HEK293 (cell line): ENCODE results near the gene IQCH.

Source experiments
- ATF2 ChIP-seq: fragments of 450-650 bp; formaldehyde crosslinking; IDR thresholded peaks from 2 replicates; pipeline ENCODE4 v1.5.1; 2016; ENCODE audit warnings: missing biosample characterization, missing genetic modification characterization, low read depth
- HOXC10 ChIP-seq: sonication (generic); formaldehyde crosslinking; IDR thresholded peaks from 2 replicates; pipeline ENCODE4 v1.8.1; 2023; ENCODE audit warnings: mild to moderate bottlenecking, missing genetic modification reagents
- REST ChIP-seq: fragments of 450-650 bp; formaldehyde crosslinking; IDR thresholded peaks from 2 replicates; pipeline ENCODE4 v1.5.1; 2016; ENCODE audit warnings: missing biosample characterization, missing genetic modification characterization
- ZNF416 ChIP-seq: fragments of 450-650 bp; formaldehyde crosslinking; IDR thresholded peaks from 2 replicates; pipeline ENCODE4 v1.5.1; 2016; ENCODE audit warnings: missing biosample characterization, missing genetic modification characterization
- ZNF544 ChIP-seq: fragments of 450-650 bp; formaldehyde crosslinking; IDR thresholded peaks from 2 replicates; pipeline ENCODE4 v1.5.0; 2017; ENCODE audit warnings: missing biosample characterization, missing genetic modification characterization
- TF ChIP-seq, protein P1 (sequence below): fragments of 450-650 bp; formaldehyde crosslinking; IDR thresholded peaks from 2 replicates; pipeline ENCODE4 v1.5.1; 2016; ENCODE audit warnings: missing biosample characterization, missing genetic modification characterization

- TF ChIP-seq ZNF416 (tag by site-specific recombination): no peak
- TF ChIP-seq ATF2 (tag by site-specific recombination): no peak
- TF ChIP-seq, protein P1, sequence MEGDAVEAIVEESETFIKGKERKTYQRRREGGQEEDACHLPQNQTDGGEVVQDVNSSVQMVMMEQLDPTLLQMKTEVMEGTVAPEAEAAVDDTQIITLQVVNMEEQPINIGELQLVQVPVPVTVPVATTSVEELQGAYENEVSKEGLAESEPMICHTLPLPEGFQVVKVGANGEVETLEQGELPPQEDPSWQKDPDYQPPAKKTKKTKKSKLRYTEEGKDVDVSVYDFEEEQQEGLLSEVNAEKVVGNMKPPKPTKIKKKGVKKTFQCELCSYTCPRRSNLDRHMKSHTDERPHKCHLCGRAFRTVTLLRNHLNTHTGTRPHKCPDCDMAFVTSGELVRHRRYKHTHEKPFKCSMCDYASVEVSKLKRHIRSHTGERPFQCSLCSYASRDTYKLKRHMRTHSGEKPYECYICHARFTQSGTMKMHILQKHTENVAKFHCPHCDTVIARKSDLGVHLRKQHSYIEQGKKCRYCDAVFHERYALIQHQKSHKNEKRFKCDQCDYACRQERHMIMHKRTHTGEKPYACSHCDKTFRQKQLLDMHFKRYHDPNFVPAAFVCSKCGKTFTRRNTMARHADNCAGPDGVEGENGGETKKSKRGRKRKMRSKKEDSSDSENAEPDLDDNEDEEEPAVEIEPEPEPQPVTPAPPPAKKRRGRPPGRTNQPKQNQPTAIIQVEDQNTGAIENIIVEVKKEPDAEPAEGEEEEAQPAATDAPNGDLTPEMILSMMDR (tag by site-specific recombination): no peak
- no peak for TF ChIP-seq HOXC10 (CRISPR knock-in tag)
- TF ChIP-seq ZNF544 (tag by site-specific recombination): no peak
- TF ChIP-seq REST: no peak
These were observed 296.7 kb downstream of the IQCH start for GRCh38 chr15:67551207-67551743.
